KG1 (cell line): Measurements from ENCODE around the gene FBXO21.
"Not testable (repeated sequence)": the region's sequence is repeated elsewhere in the genome, so short reads cannot be mapped to it uniquely, and the experiment has no call there.

Experiments used
- DNase-seq: peaks from one replicate; lab custom pipeline; 2025; lab: John Stamatoyannopoulos, UW

Gene FBXO21, protein sequence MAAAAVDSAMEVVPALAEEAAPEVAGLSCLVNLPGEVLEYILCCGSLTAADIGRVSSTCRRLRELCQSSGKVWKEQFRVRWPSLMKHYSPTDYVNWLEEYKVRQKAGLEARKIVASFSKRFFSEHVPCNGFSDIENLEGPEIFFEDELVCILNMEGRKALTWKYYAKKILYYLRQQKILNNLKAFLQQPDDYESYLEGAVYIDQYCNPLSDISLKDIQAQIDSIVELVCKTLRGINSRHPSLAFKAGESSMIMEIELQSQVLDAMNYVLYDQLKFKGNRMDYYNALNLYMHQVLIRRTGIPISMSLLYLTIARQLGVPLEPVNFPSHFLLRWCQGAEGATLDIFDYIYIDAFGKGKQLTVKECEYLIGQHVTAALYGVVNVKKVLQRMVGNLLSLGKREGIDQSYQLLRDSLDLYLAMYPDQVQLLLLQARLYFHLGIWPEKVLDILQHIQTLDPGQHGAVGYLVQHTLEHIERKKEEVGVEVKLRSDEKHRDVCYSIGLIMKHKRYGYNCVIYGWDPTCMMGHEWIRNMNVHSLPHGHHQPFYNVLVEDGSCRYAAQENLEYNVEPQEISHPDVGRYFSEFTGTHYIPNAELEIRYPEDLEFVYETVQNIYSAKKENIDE

DNA sequence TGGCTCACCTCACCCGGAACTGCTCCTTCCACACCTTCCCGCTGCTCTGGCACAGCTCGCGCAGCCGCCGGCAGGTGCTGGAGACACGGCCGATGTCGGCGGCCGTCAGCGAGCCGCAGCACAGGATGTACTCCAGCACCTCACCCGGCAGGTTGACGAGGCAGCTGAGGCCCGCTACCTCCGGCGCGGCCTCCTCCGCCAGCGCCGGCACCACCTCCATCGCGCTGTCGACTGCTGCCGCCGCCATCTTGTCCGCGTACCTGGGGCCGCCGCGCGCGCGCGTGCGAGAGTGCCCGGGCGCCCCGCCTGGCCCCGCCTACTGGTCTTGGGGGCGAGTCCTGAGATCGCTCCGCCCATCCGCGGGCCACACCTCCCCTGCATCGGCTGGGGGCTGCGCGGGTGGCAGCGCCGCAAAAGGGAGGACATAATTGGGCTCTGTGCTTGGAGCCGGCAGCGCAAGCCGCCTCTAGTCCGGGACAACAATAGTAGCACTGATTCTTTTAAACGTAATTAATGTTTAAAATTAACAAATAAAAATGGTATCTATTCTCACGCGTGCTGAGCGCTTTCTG is at the start of gene FBXO21:
Gene FBXO21 (minus strand): TSS at position 261 of the 572 bp plus-strand sequence. CDS start 14 bp downstream, at position 247.
- peak; percentile 46 for DNase-seq

DNA sequence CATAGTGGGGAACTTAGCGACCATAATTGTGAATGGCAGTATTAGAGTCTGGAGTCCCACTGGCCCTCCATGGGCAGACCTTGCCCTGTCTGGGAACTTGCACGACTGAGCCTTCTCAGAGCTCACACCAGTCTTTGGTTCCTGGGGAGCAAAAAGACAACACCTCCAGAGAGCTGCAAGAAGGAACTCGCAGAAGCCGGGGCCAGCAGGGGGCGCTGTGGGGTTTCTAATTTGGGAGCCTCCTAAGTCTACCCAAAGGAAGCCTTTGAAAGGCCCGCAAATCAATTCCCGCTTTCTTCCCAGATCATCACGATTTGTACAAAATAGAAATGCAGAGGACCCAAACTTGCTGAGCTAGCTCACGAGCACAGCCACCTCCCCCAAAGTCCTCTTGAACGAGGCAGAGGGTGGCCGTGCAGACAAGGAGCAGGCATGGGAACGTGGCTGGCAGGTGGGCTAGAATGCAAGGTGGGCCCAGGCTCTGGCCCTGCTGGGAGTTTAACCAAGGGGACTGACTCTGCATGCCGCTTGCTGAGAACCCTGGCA is 46.3 kb upstream of the FBXO21 start:
- DNase-seq, result peak; percentile 44

- DNase-seq, result no peak
These were observed 45.0 kb upstream of the FBXO21 start for GRCh38 chr12:117235261-117235660.

- DNase-seq, result no peak
These were observed 44.2 kb upstream of the FBXO21 start for GRCh38 chr12:117234441-117234840.

GRCh38 chr12:117231750-117232149 is 41.5 kb upstream of the FBXO21 start:
- no peak for DNase-seq

GRCh38 chr12:117228239-117228638 is 38.0 kb upstream of the FBXO21 start:
- no peak for DNase-seq

- no peak for DNase-seq
These were observed 36.9 kb upstream of the FBXO21 start for GRCh38 chr12:117227000-117227653.

- no peak for DNase-seq
These were observed 36.2 kb upstream of the FBXO21 start for GRCh38 chr12:117226505-117226904.

- no peak for DNase-seq
These were observed 34.9 kb upstream of the FBXO21 start for GRCh38 chr12:117225179-117225578.

- DNase-seq, result not testable (repeated sequence)
These were observed 30.7 kb upstream of the FBXO21 start for GRCh38 chr12:117220947-117221346.

- no peak for DNase-seq
These were observed 27.9 kb upstream of the FBXO21 start for GRCh38 chr12:117218149-117218548.

- no peak for DNase-seq
These were observed 26.4 kb upstream of the FBXO21 start for GRCh38 chr12:117216686-117217085.

DNA sequence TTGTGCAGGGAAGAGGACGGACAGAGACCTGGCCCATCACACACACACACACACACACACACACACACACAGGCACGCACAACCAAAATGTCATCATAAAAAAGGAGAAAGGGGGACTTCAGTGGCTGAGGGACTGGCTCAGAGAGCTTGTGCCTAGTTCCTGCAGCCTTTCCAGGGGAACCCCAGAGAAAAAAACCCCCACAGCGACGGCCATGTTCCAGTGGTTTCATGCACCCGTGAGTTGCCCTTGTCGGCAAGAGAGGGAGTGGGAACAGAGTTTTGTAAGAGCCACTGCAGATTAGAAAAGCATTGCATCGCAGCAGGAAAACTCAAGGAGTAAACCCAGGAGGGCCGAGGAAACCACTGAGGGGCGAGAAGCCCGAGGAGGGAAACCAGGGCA is 24.5 kb upstream of the FBXO21 start:
- no peak for DNase-seq

GRCh38 chr12:117213295-117213808 is 23.1 kb upstream of the FBXO21 start:
- DNase-seq, result no peak

- DNase-seq, result peak; percentile 32
These were observed 22.4 kb upstream of the FBXO21 start for GRCh38 chr12:117212563-117213190.

DNA sequence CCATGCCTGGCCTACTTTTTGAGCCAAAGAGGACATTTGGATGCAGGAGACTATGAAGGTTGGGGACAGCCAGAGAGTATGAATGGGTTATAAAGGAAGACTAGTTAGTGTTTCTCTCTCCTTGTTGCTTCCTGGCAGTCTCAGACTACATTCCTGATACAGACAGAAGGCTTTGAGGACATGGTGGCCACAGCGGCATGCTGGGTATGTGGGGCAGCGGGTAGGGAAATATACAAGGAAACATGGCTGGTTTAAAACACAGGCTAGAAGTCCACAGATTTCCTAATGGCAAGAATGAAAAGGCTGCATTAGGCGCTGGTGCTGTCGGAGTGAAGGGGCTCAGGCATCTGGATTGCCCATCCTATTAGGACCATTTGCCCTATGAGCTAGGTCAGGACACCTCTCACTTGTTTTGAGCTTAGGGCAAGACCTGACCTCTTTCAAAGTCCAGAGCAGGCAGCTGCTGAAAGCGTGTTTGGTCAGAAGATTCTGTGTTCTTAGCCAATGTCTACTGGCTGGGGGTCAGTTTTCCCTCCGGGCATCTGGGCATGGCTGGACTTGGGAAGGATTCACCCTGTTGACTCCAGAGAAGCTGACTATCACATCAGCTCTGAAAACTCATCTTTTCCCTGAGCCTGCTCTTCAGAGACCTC is 20.1 kb upstream of the FBXO21 start:
- no peak for DNase-seq

DNA sequence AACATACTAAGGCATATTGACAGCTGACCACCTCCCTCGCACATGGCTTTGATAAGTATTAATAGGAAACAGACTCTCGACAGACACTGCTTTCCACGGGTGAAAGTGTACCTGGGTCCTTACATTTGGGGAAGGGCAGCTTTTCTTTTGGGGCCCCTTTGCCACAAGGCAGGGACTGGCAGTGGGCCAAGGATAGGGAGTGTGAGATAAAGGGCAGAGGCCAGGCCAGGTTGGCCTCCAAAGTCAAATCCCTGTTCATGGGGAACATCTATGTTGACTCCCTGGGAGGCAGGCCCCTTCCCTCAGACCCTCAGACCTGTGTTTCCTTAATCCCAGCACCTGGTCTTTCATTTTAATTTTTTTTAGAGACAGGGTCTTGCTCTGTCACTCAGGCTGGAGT is 19.4 kb upstream of the FBXO21 start:
- no peak for DNase-seq

- DNase-seq, result no peak
These were observed 18.7 kb upstream of the FBXO21 start for GRCh38 chr12:117208811-117209455.

DNA sequence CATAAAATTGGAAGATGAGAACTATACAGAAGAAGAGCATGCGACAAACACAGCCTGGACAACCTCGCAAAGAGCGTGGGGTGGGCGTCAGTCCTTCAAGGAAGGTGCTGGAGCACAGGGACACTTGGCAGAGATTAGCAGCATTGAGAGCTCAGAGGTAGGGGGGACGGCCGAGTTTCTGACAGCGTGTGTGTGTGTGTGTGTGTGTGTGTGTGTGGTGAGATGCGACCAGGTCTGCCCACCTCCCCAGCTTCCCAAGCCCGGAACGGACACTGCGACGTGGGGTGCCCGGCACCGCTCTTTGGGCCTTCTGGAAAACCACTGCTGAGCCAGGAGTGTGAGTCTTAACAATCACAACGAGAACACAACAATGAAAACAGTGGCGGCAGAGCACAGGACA is 17.9 kb upstream of the FBXO21 start:
- no peak for DNase-seq

DNA sequence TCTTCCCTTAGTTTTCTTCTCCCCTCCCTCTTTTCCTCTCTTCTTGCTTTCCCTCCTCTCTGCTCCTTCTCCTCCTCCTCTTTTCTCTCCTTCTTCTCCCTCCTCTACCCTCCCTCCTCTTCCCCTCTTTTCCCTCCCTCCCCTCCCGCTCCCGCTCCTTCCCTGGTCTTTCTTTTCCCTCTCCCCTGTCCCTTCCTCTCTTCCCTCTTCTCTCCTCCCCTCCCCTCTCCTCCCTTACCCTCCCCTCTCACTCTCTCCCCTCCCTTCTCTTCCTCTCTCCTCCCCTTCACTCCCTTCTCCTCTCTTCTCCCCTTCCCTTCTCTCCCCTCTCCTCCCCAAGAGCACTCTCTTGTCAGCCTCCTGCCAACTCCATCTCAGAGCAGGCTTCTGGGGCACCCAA is 17.4 kb upstream of the FBXO21 start:
- no peak for DNase-seq

GRCh38 chr12:117202556-117202955 is 12.3 kb upstream of the FBXO21 start:
- no peak for DNase-seq
